H1 (cell line): ENCODE results near the gene PIK3R1. TPM values are rescaled to one million over a fixed set of nuclear protein-coding genes. Genes with fewer than 3 reads are reported as not detected.

ENCODE experiments used
- ATF3 ChIP-seq: IDR thresholded peaks from 2 replicates; pipeline ENCODE4 v1.6.1; 2011; ENCODE audit warnings: low read depth, mild to moderate bottlenecking, low read length; ENCODE audit not compliant: insufficient read depth
- CTCF ChIP-seq, 3 experiments: IDR thresholded peaks; 1 replicate in 2 of 3; 2 replicates in 1 of 3; pipeline versions ENCODE4 v1.5.1 to v1.6.1; 2011; ENCODE audit warnings: low read length in 3 of 3, mild to moderate bottlenecking in 3 of 3, inconsistent platforms in 2 of 3, low read depth in 1 of 3, moderate library complexity in 1 of 3; ENCODE audit not compliant: insufficient read depth in 1 of 3; ENCODE audit errors: control extremely low read depth in 1 of 3
- EP300 ChIP-seq, 2 experiments: IDR thresholded peaks; 1 replicate in 1 of 2; 2 replicates in 1 of 2; pipeline ENCODE4 v1.6.1; 2011 to 2012; ENCODE audit warnings: low read depth in 2 of 2, low read length in 2 of 2, mild to moderate bottlenecking in 2 of 2, borderline replicate concordance in 1 of 2, inconsistent platforms in 1 of 2, moderate library complexity in 1 of 2
- FOSL1 ChIP-seq: IDR thresholded peaks from 2 replicates; pipeline ENCODE4 v1.6.1; 2011; ENCODE audit warnings: mild to moderate bottlenecking, low read depth, low read length, moderate library complexity; ENCODE audit not compliant: insufficient read depth
- GTF2F1 ChIP-seq: IDR thresholded peaks from 2 replicates; pipeline ENCODE4 v1.6.1; 2012; ENCODE audit warnings: low read depth, low read length, improper control_type of control experiment, borderline replicate concordance
- KDM4A ChIP-seq: IDR thresholded peaks from one replicate; pipeline ENCODE4 v1.7.1; 2012; ENCODE audit warnings: low read depth, mild to moderate bottlenecking, moderate library complexity, low read length, inconsistent platforms; ENCODE audit not compliant: severe bottlenecking
- MAFK ChIP-seq: IDR thresholded peaks from 2 replicates; pipeline ENCODE4 v1.6.1; 2012; ENCODE audit warnings: low read depth, mild to moderate bottlenecking, improper control_type of control experiment, low read length
- NANOG ChIP-seq: IDR thresholded peaks from 2 replicates; pipeline ENCODE4 v1.6.1; 2011; ENCODE audit warnings: low read length, low read depth, mild to moderate bottlenecking, inconsistent platforms; ENCODE audit not compliant: insufficient read depth, poor library complexity, severe bottlenecking
- SIX5 ChIP-seq: IDR thresholded peaks from 2 replicates; pipeline ENCODE4 v1.6.1; 2011; ENCODE audit warnings: mild to moderate bottlenecking, low read depth, low read length
- SP1 ChIP-seq: IDR thresholded peaks from 2 replicates; pipeline ENCODE4 v1.6.1; 2011; ENCODE audit warnings: low read depth, low read length
- TEAD4 ChIP-seq: IDR thresholded peaks from 2 replicates; pipeline ENCODE4 v1.6.1; 2012; ENCODE audit warnings: low read depth, low read length, inconsistent platforms, mixed read lengths
- ZNF274 ChIP-seq: IDR thresholded peaks from 2 replicates; pipeline ENCODE4 v1.7.0; 2012; ENCODE audit warnings: low read length, borderline replicate concordance; ENCODE audit errors: extremely low read depth
- polyA plus RNA-seq, 7 experiments: library from polyadenylated mRNA; depleted of rRNA in 3 of 7; stranded (reverse) in 5 of 7; unstranded in 2 of 7; fragments of >200 nt in 5 of 7; fragments of 200-250 nt in 2 of 7; gene quantifications; 1 replicate in 5 of 7; 2 replicates in 1 of 7; 4 replicates in 1 of 7; pipeline versions ENCODE4 v1.2.1 to v1.2.3, GENCODE V29; 2011 to 2013; ENCODE audit warnings: missing spikeins in 2 of 7, mixed read lengths in 2 of 7
- total RNA-seq: library from RNA; stranded (reverse); fragmentation: NEBNext Ultra II Directional; extraction: Animal tissue kit (Norgen Biotek cat#: 25700); gene quantifications from 2 replicates; pipeline ENCODE4 v1.2.1, GENCODE V29; 2021

The PIK3R1 gene
- total and polyA plus RNA-seq, 2 of the 8 experiments (the other 6 are each of a cell fraction or from before 2014, with no cell fraction given): 2.3 to 13.7 TPM

- peak in 1 of 2 experiments; percentile 60; a peak in 1 of 3 replicates for TF ChIP-seq EP300 (IDR thresholded peaks at IDR 0.05; ENCODE audit: borderline replicate concordance in 1 of 2, low read depth in 2 of 2, low read length in 2 of 2)
- TF ChIP-seq FOSL1: no peak
- TF ChIP-seq SP1: 0 out of 2 replicates have a peak, but pooled peaks have one; percentile 22
- TF ChIP-seq SIX5: no peak
- TF ChIP-seq KDM4A: no peak
- no peak for TF ChIP-seq ZNF274
- no peak for TF ChIP-seq GTF2F1
- TF ChIP-seq NANOG: peak; percentile 76
- peak; percentile 85 for TF ChIP-seq TEAD4
- peak; percentile 97 for TF ChIP-seq MAFK
- no peak for TF ChIP-seq CTCF (IDR thresholded peaks at IDR 0.05; ENCODE audit: control extremely low read depth in 1 of 3, insufficient read depth in 1 of 3, low read depth in 1 of 3, low read length in 3 of 3)
- TF ChIP-seq ATF3: no peak
Measured at GRCh38 chr5:68193481-68194036, 22.0 kb upstream of the PIK3R1 start (continued).
